Natural killer cell (primary cell): ENCODE data around the gene TNS3. TPM values are rescaled to one million over a fixed set of nuclear protein-coding genes. Genes with fewer than 3 reads are reported as not detected.

Experiments used
- ATAC-seq, 3 donors: fragments of 150-1000 bp in 2 of 3; fragments of 200-7000 bp in 1 of 3; cut with Tn5 transposase; 1 replicate in 1 of 3; 2 replicates in 2 of 3; pipeline ENCODE4 v1.10.0; 2021; ENCODE audit warnings: mild to moderate bottlenecking in 2 of 3, moderate library complexity in 2 of 3
- DNase-seq, 2 donors: peaks; one replicate each; pipeline versions ENCODE4 v3.0.0 to v3.0.0-alpha.2; 2013 to 2021; ENCODE audit warnings: mixed read lengths in 1 of 2
- H3K27ac ChIP-seq: one replicate; pipeline ENCODE4 v1.5.1; 2013; ENCODE audit warnings: mild to moderate bottlenecking, low read length
- H3K27me3 ChIP-seq: one replicate; pipeline ENCODE4 v1.6.1; 2013; ENCODE audit warnings: low read length; ENCODE audit not compliant: control insufficient read depth, insufficient read depth
- H3K36me3 ChIP-seq: one replicate; pipeline ENCODE4 v1.6.1; 2013; ENCODE audit warnings: low read length; ENCODE audit not compliant: control insufficient read depth, insufficient read depth
- H3K4me1 ChIP-seq: one replicate; pipeline ENCODE4 v1.6.1; 2013; ENCODE audit warnings: low read length; ENCODE audit not compliant: control insufficient read depth, insufficient read depth
- H3K4me3 ChIP-seq: one replicate; pipeline ENCODE4 v1.5.1; 2013; ENCODE audit warnings: low read length
- H3K9me3 ChIP-seq: one replicate; pipeline ENCODE4 v1.6.1; 2013; ENCODE audit warnings: low read length; ENCODE audit not compliant: control insufficient read depth, insufficient read depth
- H3K27ac Mint-ChIP-seq, 2 donors: one replicate each; pipeline ENCODE4 v1.8.0; 2022; ENCODE audit warnings: mild to moderate bottlenecking in 2 of 2, mixed read lengths in 2 of 2, moderate library complexity in 1 of 2
- H3K27me3 Mint-ChIP-seq, 2 donors: one replicate each; pipeline ENCODE4 v1.8.0; 2022; ENCODE audit warnings: low read depth in 2 of 2, mixed read lengths in 2 of 2
- H3K36me3 Mint-ChIP-seq: one replicate; pipeline ENCODE4 v1.8.0; 2022; ENCODE audit warnings: mixed read lengths
- H3K4me1 Mint-ChIP-seq, 2 donors: one replicate each; pipeline ENCODE4 v1.8.0; 2022; ENCODE audit warnings: mixed read lengths in 2 of 2
- H3K4me3 Mint-ChIP-seq: one replicate; pipeline ENCODE4 v1.8.0; 2022; ENCODE audit warnings: mild to moderate bottlenecking, moderate library complexity, mixed read lengths
- H3K9me3 Mint-ChIP-seq, 2 donors: one replicate each; pipeline ENCODE4 v1.8.0; 2022; ENCODE audit warnings: mixed read lengths in 2 of 2
- WGBS: methylation state at CpG from one replicate; pipeline ENCODE4 v1.1.7; 2013; ENCODE audit warnings: missing lambda C conversion rate; ENCODE audit not compliant: insufficient coverage; 5-methylcytosine and 5-hydroxymethylcytosine counted together
- intact Hi-C: fragments of 100-400 bp; cut with micrococcal nuclease; formaldehyde crosslinking; loops from one replicate; pipeline ENCODE4 v1.14.2; 2022
- total RNA-seq, 4 donors: library from RNA; stranded (reverse); fragments of 120-200 nt in 1 of 4; gene quantifications; one replicate each; pipeline versions ENCODE4 v1.2.3 to v1.2.4, GENCODE V29; 2013 to 2022
- TF ChIP-seq, protein P1 (sequence below): fragments of 200-600 bp; IDR thresholded peaks from one replicate; pipeline ENCODE4 v1.8.0; 2022; ENCODE audit warnings: antibody characterized with exemption

Gene TNS3
- total RNA-seq, 3 donors from 2014 or later (not counting 1 experiment from before 2014, with no cell fraction given), result 1.6 to 3.5 (median 2.9) TPM

DNA sequence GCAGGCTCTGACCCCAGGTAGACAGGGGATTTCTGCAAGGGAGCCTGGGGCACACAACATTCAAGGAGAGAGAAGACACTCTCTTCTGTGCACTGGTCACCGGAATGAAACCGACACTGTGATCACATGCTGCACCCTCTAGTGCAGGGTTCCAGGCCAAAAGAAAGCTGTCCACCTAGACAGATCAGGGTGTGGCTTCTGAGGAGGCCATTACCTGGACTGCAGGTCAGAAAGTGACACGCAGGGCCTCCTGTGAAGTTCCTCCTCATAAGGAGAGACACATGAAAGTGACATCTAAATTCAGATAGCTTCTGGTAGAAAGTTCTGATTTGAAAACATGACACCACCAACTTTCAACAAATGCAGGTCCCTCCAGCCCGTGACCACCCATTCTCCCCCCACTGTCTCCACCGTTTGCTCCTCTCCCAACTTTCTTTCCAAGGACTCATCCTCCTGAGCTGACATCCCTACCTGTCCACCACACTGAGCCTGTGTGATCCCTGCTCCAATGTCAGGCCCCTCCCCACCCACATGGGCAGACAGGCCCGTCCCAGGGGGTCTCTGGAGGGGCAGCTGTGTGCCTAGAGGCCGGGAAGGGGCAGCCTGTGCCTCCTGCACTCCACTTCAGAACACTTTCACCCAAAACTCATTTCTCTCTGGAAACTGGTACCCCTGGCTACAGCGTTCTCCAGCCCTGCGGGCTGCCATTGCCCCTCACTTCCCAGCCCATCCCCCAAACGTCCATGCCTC lies 198.0 kb downstream of the TNS3 start:
- Mint-ChIP-seq H3K4me1 (no peaks in the 10 kb centered on the region), H3K36me3 (no peaks in the 10 kb centered on the region), H3K9me3 (no peaks in the 10 kb centered on the region), H3K27me3 (peaks cover 2 to 7% of the 10 kb centered on the region in 2 donors), H3K4me3 (no peak overlapping the region), H3K27ac (no peak overlapping the region)
- ATAC-seq (no peak), DNase-seq (no peak)
- no peaks in the 10 kb centered on the region for H3K36me3 ChIP-seq
- intact Hi-C loops, result no loop called here
- H3K4me3 ChIP-seq, result no peak overlapping the region
- H3K27ac ChIP-seq, result no peak overlapping the region
- TF ChIP-seq, protein P1, sequence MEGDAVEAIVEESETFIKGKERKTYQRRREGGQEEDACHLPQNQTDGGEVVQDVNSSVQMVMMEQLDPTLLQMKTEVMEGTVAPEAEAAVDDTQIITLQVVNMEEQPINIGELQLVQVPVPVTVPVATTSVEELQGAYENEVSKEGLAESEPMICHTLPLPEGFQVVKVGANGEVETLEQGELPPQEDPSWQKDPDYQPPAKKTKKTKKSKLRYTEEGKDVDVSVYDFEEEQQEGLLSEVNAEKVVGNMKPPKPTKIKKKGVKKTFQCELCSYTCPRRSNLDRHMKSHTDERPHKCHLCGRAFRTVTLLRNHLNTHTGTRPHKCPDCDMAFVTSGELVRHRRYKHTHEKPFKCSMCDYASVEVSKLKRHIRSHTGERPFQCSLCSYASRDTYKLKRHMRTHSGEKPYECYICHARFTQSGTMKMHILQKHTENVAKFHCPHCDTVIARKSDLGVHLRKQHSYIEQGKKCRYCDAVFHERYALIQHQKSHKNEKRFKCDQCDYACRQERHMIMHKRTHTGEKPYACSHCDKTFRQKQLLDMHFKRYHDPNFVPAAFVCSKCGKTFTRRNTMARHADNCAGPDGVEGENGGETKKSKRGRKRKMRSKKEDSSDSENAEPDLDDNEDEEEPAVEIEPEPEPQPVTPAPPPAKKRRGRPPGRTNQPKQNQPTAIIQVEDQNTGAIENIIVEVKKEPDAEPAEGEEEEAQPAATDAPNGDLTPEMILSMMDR, result no peak
- no peaks in the 10 kb centered on the region for H3K27me3 ChIP-seq
- WGBS, result 86% methylated on average over 10 of the region's 10 CpGs
- H3K9me3 ChIP-seq, result no peaks in the 10 kb centered on the region
- no peaks in the 10 kb centered on the region for H3K4me1 ChIP-seq

DNA sequence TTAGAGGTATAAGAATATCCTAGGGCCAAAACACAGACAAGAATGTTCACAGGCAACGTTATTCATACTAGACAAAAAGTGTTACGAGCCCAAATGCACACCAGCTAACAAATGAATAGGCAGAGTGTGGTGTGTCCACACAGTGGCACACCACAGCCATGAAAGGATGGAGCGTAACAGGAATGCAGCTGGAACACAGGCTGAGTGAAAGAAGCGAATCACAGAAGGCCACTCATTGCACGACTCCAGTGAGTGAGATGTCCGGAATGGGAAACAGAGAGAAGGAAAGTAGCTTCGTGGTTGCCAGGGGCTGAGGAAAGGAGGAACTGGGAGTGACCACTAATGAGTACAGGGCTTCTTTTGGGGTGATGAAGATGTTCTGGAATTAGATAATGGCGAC lies 198.8 kb downstream of the TNS3 start:
- intact Hi-C loops, result no loop called here
- 89% methylated on average over 8 of the region's 8 CpGs for WGBS
- Histone ChIP-seq H3K36me3 (no peaks in the 10 kb centered on the region), H3K27ac (no peak overlapping the region), H3K9me3 (no peaks in the 10 kb centered on the region), H3K4me3 (no peak overlapping the region), H3K27me3 (no peaks in the 10 kb centered on the region), H3K4me1 (no peaks in the 10 kb centered on the region)
- H3K4me3 Mint-ChIP-seq, result no peak overlapping the region
- DNase-seq (no peak), ATAC-seq (no peak)
- H3K4me1 Mint-ChIP-seq, result no peaks in the 10 kb centered on the region
- H3K27me3 Mint-ChIP-seq, result peaks cover 2 to 7% of the 10 kb centered on the region in 2 donors
- H3K36me3 Mint-ChIP-seq, result no peaks in the 10 kb centered on the region
- H3K27ac Mint-ChIP-seq, result no peak overlapping the region
- H3K9me3 Mint-ChIP-seq, result no peaks in the 10 kb centered on the region
- TF ChIP-seq, protein P1, result no peak

DNA sequence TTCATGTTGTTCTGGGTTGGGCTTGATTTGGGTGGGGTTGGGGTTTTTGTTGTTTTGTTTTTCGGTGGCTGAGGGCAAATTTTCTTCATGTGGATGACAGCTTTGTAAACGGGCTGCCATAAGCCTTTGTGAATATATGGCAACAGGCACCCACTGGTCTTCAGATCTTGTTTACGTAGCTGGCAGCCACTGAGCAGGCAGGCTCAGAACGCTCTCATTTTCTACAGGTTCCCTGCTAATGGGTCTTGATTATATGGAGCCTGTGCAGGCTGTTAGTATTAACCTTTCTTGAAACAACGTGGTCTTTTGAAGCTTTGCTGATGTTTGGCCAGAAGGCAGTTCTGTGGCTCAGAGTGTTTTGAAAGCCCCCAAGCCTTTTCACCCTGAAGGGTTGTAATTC lies 199.7 kb downstream of the TNS3 start:
- H3K4me1 Mint-ChIP-seq, result no peaks in the 10 kb centered on the region
- no peaks in the 10 kb centered on the region for H3K9me3 Mint-ChIP-seq
- Histone ChIP-seq H3K4me3 (no peak overlapping the region), H3K27ac (no peak overlapping the region), H3K27me3 (no peaks in the 10 kb centered on the region), H3K9me3 (no peaks in the 10 kb centered on the region), H3K4me1 (no peaks in the 10 kb centered on the region), H3K36me3 (no peaks in the 10 kb centered on the region)
- ATAC-seq (no peak), DNase-seq (no peak)
- TF ChIP-seq, protein P1, result no peak
- intact Hi-C loops, result no loop called here
- no peak overlapping the region for H3K27ac Mint-ChIP-seq
- peaks cover 2 to 7% of the 10 kb centered on the region in 2 donors for H3K27me3 Mint-ChIP-seq
- 73% methylated on average over 5 of the region's 5 CpGs for WGBS
- no peaks in the 10 kb centered on the region for H3K36me3 Mint-ChIP-seq
- no peak overlapping the region for H3K4me3 Mint-ChIP-seq

DNA sequence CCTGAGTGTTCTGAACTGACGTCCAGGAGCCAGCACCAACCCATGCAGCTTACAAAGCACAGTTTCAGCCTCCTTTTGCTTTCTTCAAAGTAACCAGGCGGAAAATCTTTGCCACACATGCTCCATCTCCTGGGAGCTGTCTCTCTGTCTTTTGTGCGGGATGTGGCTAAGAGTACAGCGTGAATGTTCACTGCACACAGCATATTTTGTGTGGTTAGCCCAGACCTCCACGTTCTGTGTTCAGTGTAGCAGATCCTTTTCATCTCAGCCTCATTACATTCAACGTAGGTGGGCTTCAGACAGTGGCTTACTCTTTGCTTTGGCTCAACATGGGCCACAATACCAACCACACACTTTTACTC lies 200.8 kb downstream of the TNS3 start:
- Mint-ChIP-seq H3K4me1 (no peaks in the 10 kb centered on the region), H3K27me3 (peaks cover 6 to 7% of the 10 kb centered on the region in 2 donors), H3K36me3 (no peaks in the 10 kb centered on the region), H3K27ac (no peak overlapping the region), H3K9me3 (no peaks in the 10 kb centered on the region), H3K4me3 (no peak overlapping the region)
- TF ChIP-seq, protein P1, result no peak
- no peak for DNase-seq
- Histone ChIP-seq H3K27me3 (no peaks in the 10 kb centered on the region), H3K4me1 (no peaks in the 10 kb centered on the region), H3K4me3 (no peak overlapping the region), H3K27ac (no peak overlapping the region), H3K36me3 (no peaks in the 10 kb centered on the region), H3K9me3 (no peaks in the 10 kb centered on the region)
- 40% methylated on average over 6 of the region's 6 CpGs for WGBS
- intact Hi-C loops, result no loop called here
- no peak for ATAC-seq
